SU-DHL-6 (cell line): ENCODE measurements around the gene MUC6.

ENCODE experiments used
- H2AFZ ChIP-seq: fragments of 200-600 bp; sonication (generic); 2 replicates; pipeline ENCODE4 v1.6.1; 2014; ENCODE audit warnings: low read depth, mild to moderate bottlenecking, moderate library complexity, mixed read lengths, antibody characterized with exemption, low read length; ENCODE audit not compliant: severe bottlenecking
- H3F3A ChIP-seq: fragments of 200-600 bp; shearing (Covaris generic); 2 replicates; pipeline ENCODE4 v1.6.0; 2016; ENCODE audit warnings: antibody characterized with exemption, mild to moderate bottlenecking; ENCODE audit not compliant: insufficient read depth
- H3K27ac ChIP-seq: fragments of 200-600 bp; sonication (generic); 2 replicates; pipeline ENCODE4 v1.5.1; 2016; ENCODE audit warnings: low read depth, mild to moderate bottlenecking, low read length, moderate library complexity, mixed read lengths
- H3K27me3 ChIP-seq: fragments of 200-600 bp; sonication (generic), shearing (Covaris generic); 2 replicates; pipeline ENCODE4 v1.6.0; 2014; ENCODE audit warnings: mild to moderate bottlenecking, low read length
- H3K36me3 ChIP-seq: fragments of 200-600 bp; sonication (generic); 2 replicates; pipeline ENCODE4 v1.6.1; 2014; ENCODE audit warnings: mild to moderate bottlenecking, low read length, mixed read lengths
- H3K4me2 ChIP-seq: fragments of 300-600, 200-600 bp; shearing (Covaris generic), sonication (generic); 2 replicates; pipeline ENCODE4 v1.6.0; 2014; ENCODE audit warnings: low read length, low read depth, mild to moderate bottlenecking; ENCODE audit not compliant: poor library complexity, severe bottlenecking
- H3K4me3 ChIP-seq: fragments of 200-600 bp; sonication (generic); 2 replicates; pipeline ENCODE4 v1.5.1; 2014; ENCODE audit warnings: antibody characterized with exemption, low read length, mild to moderate bottlenecking, mixed read lengths; ENCODE audit not compliant: insufficient read depth, poor library complexity, severe bottlenecking
- H3K79me2 ChIP-seq: fragments of 200-600 bp; sonication (generic); 2 replicates; pipeline ENCODE4 v1.6.1; 2014; ENCODE audit warnings: mild to moderate bottlenecking, low read length, moderate library complexity; ENCODE audit not compliant: insufficient read depth
- H3K9ac ChIP-seq: fragments of 200-600 bp; sonication (generic); 2 replicates; pipeline ENCODE4 v1.7.0; 2014; ENCODE audit warnings: mild to moderate bottlenecking, low read length
- H3K9me2 ChIP-seq: fragments of 200-600 bp; sonication (generic); replicated peaks from 2 replicates; pipeline ENCODE4 v1.6.1; 2014; ENCODE audit warnings: low read length; ENCODE audit not compliant: insufficient read depth
- H3K9me3 ChIP-seq: fragments of 200-600 bp; sonication (generic); 2 replicates; pipeline ENCODE4 v1.6.1; 2014; ENCODE audit warnings: low read length, mixed read lengths; ENCODE audit not compliant: insufficient read depth
- H4K20me1 ChIP-seq: fragments of 200-600 bp; sonication (generic); 2 replicates; pipeline ENCODE4 v1.6.1; 2014; ENCODE audit warnings: low read depth, mild to moderate bottlenecking, antibody characterized with exemption, low read length, moderate library complexity, mixed read lengths
- CTCF ChIP-seq: fragments of 200-600 bp; sonication (generic); IDR thresholded peaks from one replicate; pipeline ENCODE4 v1.5.1; 2017; ENCODE audit warnings: antibody characterized with exemption, mild to moderate bottlenecking, low read length, moderate library complexity; ENCODE audit not compliant: insufficient read depth, poor library complexity, severe bottlenecking
- EZH2phosphoT487 ChIP-seq: fragments of 200-600 bp; sonication (generic), shearing (Covaris generic); conservative IDR thresholded peaks from 2 replicates; pipeline ENCODE4 v1.6.1; 2018; ENCODE audit warnings: mild to moderate bottlenecking, antibody characterized with exemption, low read length, moderate library complexity, mixed read lengths

The MUC6 gene

GRCh38 chr11:1050581-1051355, 14.2 kb upstream of the MUC6 start:
- H2AFZ ChIP-seq = no peak overlapping the region
- H3F3A ChIP-seq = no peaks in the 10 kb centered on the region
- no peaks in the 10 kb centered on the region for H3K27me3 ChIP-seq
- H3K9me2 ChIP-seq = no peaks in the 10 kb centered on the region
- H3K4me2 ChIP-seq = no peak overlapping the region
- H3K27ac ChIP-seq = no peak overlapping the region
- no peaks in the 10 kb centered on the region for H3K9me3 ChIP-seq
- no peak overlapping the region for H3K4me3 ChIP-seq
- no peaks in the 10 kb centered on the region for H3K79me2 ChIP-seq
- H4K20me1 ChIP-seq = no peaks in the 10 kb centered on the region
- TF ChIP-seq EZH2phosphoT487 (no peak), CTCF (peak; percentile 94)
- H3K9ac ChIP-seq = no peak overlapping the region
- H3K36me3 ChIP-seq = no peaks in the 10 kb centered on the region

GRCh38 chr11:1049911-1050580, 13.5 kb upstream of the MUC6 start:
- no peak overlapping the region for H2AFZ ChIP-seq
- H3K27ac ChIP-seq = no peak overlapping the region
- H3K79me2 ChIP-seq = no peaks in the 10 kb centered on the region
- H3K36me3 ChIP-seq = no peaks in the 10 kb centered on the region
- H3K9me2 ChIP-seq = no peaks in the 10 kb centered on the region
- no peaks in the 10 kb centered on the region for H3F3A ChIP-seq
- no peak overlapping the region for H3K9ac ChIP-seq
- H3K9me3 ChIP-seq = no peaks in the 10 kb centered on the region
- TF ChIP-seq CTCF (no peak), EZH2phosphoT487 (no peak)
- no peak overlapping the region for H3K4me2 ChIP-seq
- H3K4me3 ChIP-seq = no peak overlapping the region
- no peaks in the 10 kb centered on the region for H4K20me1 ChIP-seq
- H3K27me3 ChIP-seq = no peaks in the 10 kb centered on the region

GRCh38 chr11:1049431-1049891, 12.9 kb upstream of the MUC6 start:
- Histone ChIP-seq H3K36me3 (no peaks in the 10 kb centered on the region), H3F3A (no peaks in the 10 kb centered on the region), H3K4me3 (no peak overlapping the region), H4K20me1 (no peaks in the 10 kb centered on the region), H3K27me3 (no peaks in the 10 kb centered on the region), H3K79me2 (no peaks in the 10 kb centered on the region), H3K9ac (no peak overlapping the region), H2AFZ (no peak overlapping the region), H3K27ac (no peak overlapping the region), H3K9me2 (no peaks in the 10 kb centered on the region), H3K9me3 (no peaks in the 10 kb centered on the region), H3K4me2 (no peak overlapping the region)
- TF ChIP-seq EZH2phosphoT487 (no peak), CTCF (no peak)
